Ishikawa (cell line): ENCODE results near the gene FHIT.

ENCODE experiments used
- CEBPB ChIP-seq: IDR thresholded peaks from 2 replicates; pipeline ENCODE4 v1.6.1; 2012
- CREB1 ChIP-seq: IDR thresholded peaks from 2 replicates; pipeline ENCODE4 v1.6.1; 2012; ENCODE audit warnings: low read depth
- EGR1 ChIP-seq: IDR thresholded peaks from 2 replicates; pipeline ENCODE4 v1.6.1; 2012
- EP300 ChIP-seq: IDR thresholded peaks from 2 replicates; pipeline ENCODE4 v1.6.1; 2012; ENCODE audit warnings: borderline replicate concordance
- FOXM1 ChIP-seq: IDR thresholded peaks from 2 replicates; pipeline ENCODE4 v1.6.1; 2012; ENCODE audit warnings: low read depth, borderline replicate concordance
- MAX ChIP-seq: IDR thresholded peaks from 2 replicates; pipeline ENCODE4 v1.6.1; 2012
- NFIC ChIP-seq: IDR thresholded peaks from 2 replicates; pipeline ENCODE4 v1.6.1; 2012
- RAD21 ChIP-seq: IDR thresholded peaks from 2 replicates; pipeline ENCODE4 v1.6.1; 2012; ENCODE audit warnings: low read depth
- REST ChIP-seq: IDR thresholded peaks from 2 replicates; pipeline ENCODE4 v1.6.1; 2012; ENCODE audit warnings: low read depth, mild to moderate bottlenecking
- TAF1 ChIP-seq: IDR thresholded peaks from 2 replicates; pipeline ENCODE4 v1.6.1; 2012; ENCODE audit warnings: low read depth, mild to moderate bottlenecking
- TCF12 ChIP-seq: IDR thresholded peaks from 2 replicates; pipeline ENCODE4 v1.6.1; 2012; ENCODE audit warnings: low read depth
- TEAD4 ChIP-seq: IDR thresholded peaks from 2 replicates; pipeline ENCODE4 v1.6.1; 2012
- USF1 ChIP-seq: IDR thresholded peaks from 2 replicates; pipeline ENCODE4 v1.6.1; 2012
- YY1 ChIP-seq: IDR thresholded peaks from 2 replicates; pipeline ENCODE4 v1.6.1; 2012; ENCODE audit warnings: low read depth
- ZBTB7A ChIP-seq: IDR thresholded peaks from 2 replicates; pipeline ENCODE4 v1.6.1; 2012; ENCODE audit warnings: low read depth

Gene FHIT

GRCh38 chr3:60149501-60149900, 1101.8 kb downstream of the FHIT start:
- TF ChIP-seq TAF1 (no peak), MAX (no peak), EGR1 (no peak), CEBPB (no peak), USF1 (no peak), FOXM1 (no peak), YY1 (no peak), ZBTB7A (no peak), CREB1 (no peak), TCF12 (no peak), RAD21 (no peak), REST (no peak), EP300 (no peak)

- TF ChIP-seq EGR1 (no peak), RAD21 (no peak), YY1 (no peak), TEAD4 (no peak), TAF1 (no peak), NFIC (no peak), CEBPB (no peak), REST (no peak), MAX (no peak), TCF12 (no peak), FOXM1 (no peak), ZBTB7A (no peak), CREB1 (no peak), USF1 (no peak), EP300 (no peak)
Measured at GRCh38 chr3:60147249-60147950, 1103.9 kb downstream of the FHIT start.

- TF ChIP-seq MAX: no peak
- TF ChIP-seq CEBPB: no peak
- no peak for TF ChIP-seq CREB1
- no peak for TF ChIP-seq TEAD4
- no peak for TF ChIP-seq TCF12
- TF ChIP-seq REST: no peak
- TF ChIP-seq USF1: no peak
- TF ChIP-seq ZBTB7A: no peak
- no peak for TF ChIP-seq NFIC
- no peak for TF ChIP-seq RAD21
- TF ChIP-seq TAF1: no peak
- no peak for TF ChIP-seq YY1
- no peak for TF ChIP-seq EP300
Measured at GRCh38 chr3:60146121-60146520, 1105.1 kb downstream of the FHIT start.

GRCh38 chr3:60144071-60144470, 1107.2 kb downstream of the FHIT start:
- no peak for TF ChIP-seq REST
- no peak for TF ChIP-seq MAX
- no peak for TF ChIP-seq NFIC
- no peak for TF ChIP-seq ZBTB7A
- no peak for TF ChIP-seq TEAD4
- TF ChIP-seq TAF1: no peak
- TF ChIP-seq USF1: no peak
- TF ChIP-seq CREB1: no peak
- TF ChIP-seq YY1: no peak
- TF ChIP-seq FOXM1: no peak
